HAP-1 (cell line): Measurements from ENCODE around the gene SOHLH2.

Experiments
- DNase-seq, 2 experiments: peaks; one replicate each; pipeline ENCODE4 v3.0.0-alpha.2; 2016 to 2020; ENCODE audit warnings: low spot score in 2 of 2
- H3K27me3 ChIP-seq: fragments of 250-450 bp; sonication (Bioruptor Pico); 2 replicates; pipeline ENCODE4 v1.5.1; 2020; ENCODE audit warnings: low read depth, mild to moderate bottlenecking, moderate library complexity
- H3K36me3 ChIP-seq: fragments of 250-450 bp; sonication (Bioruptor Pico); replicated peaks from 2 replicates; pipeline ENCODE4 v1.5.1; 2020; ENCODE audit warnings: mild to moderate bottlenecking
- H3K4me1 ChIP-seq: fragments of 250-450 bp; sonication (Bioruptor Pico); 2 replicates; pipeline ENCODE4 v1.5.1; 2020; ENCODE audit warnings: mild to moderate bottlenecking
- H3K4me3 ChIP-seq: fragments of 250-450 bp; sonication (Bioruptor Pico); 2 replicates; pipeline ENCODE4 v1.5.1; 2020; ENCODE audit warnings: mild to moderate bottlenecking, moderate library complexity
- H3K9me3 ChIP-seq: fragments of 250-450 bp; sonication (Bioruptor Pico); 2 replicates; pipeline ENCODE4 v1.5.1; 2020; ENCODE audit warnings: mild to moderate bottlenecking, moderate library complexity
- in situ Hi-C: fragments of 300-500 bp; cut with MboI; formaldehyde crosslinking; loops from 3 replicates; pipeline ENCODE4 v1.14.3; 2020; ENCODE audit warnings: low sequenced_read_pairs, inconsistent platforms, mixed read lengths

The SOHLH2 gene

GRCh38 chr13:36163809-36164308 lies 50.5 kb downstream of the SOHLH2 start:
- H3K9me3 ChIP-seq, result no peaks in the 10 kb centered on the region
- peak; percentile 94 to 97 for DNase-seq
- H3K4me3 ChIP-seq, result no peak overlapping the region
- no peaks in the 10 kb centered on the region for H3K27me3 ChIP-seq
- no peaks in the 10 kb centered on the region for H3K36me3 ChIP-seq
- in situ Hi-C loops, result no loop called here
- peaks cover 29% of the 10 kb centered on the region for H3K4me1 ChIP-seq

GRCh38 chr13:36163286-36163685 lies 51.1 kb downstream of the SOHLH2 start:
- in situ Hi-C loops, result no loop called here
- Histone ChIP-seq H3K9me3 (no peaks in the 10 kb centered on the region), H3K27me3 (no peaks in the 10 kb centered on the region), H3K36me3 (no peaks in the 10 kb centered on the region), H3K4me3 (no peak overlapping the region), H3K4me1 (peaks cover 29% of the 10 kb centered on the region)
- DNase-seq, result peak; percentile 54 to 69

- no peak for DNase-seq
- no peaks in the 10 kb centered on the region for H3K36me3 ChIP-seq
- H3K27me3 ChIP-seq, result no peaks in the 10 kb centered on the region
- H3K9me3 ChIP-seq, result no peaks in the 10 kb centered on the region
- peaks cover 29% of the 10 kb centered on the region for H3K4me1 ChIP-seq
- H3K4me3 ChIP-seq, result no peak overlapping the region
- in situ Hi-C loops, result no loop called here
These were observed 54.1 kb downstream of the SOHLH2 start for GRCh38 chr13:36160297-36160696.

GRCh38 chr13:36158611-36159010 lies 55.7 kb downstream of the SOHLH2 start:
- Histone ChIP-seq H3K4me3 (no peak overlapping the region), H3K27me3 (no peaks in the 10 kb centered on the region), H3K4me1 (peaks cover 13% of the 10 kb centered on the region), H3K36me3 (no peaks in the 10 kb centered on the region), H3K9me3 (no peaks in the 10 kb centered on the region)
- no peak for DNase-seq
- in situ Hi-C loops, result no loop called here

GRCh38 chr13:36157480-36157879 lies 56.9 kb downstream of the SOHLH2 start:
- Histone ChIP-seq H3K27me3 (no peaks in the 10 kb centered on the region), H3K4me3 (no peak overlapping the region), H3K4me1 (0 out of 2 replicates have a peak, but pooled peaks cover 4% of the 10 kb centered on the region), H3K36me3 (no peaks in the 10 kb centered on the region), H3K9me3 (no peaks in the 10 kb centered on the region)
- no peak for DNase-seq
- in situ Hi-C loops, result no loop called here

GRCh38 chr13:36154567-36155291 lies 59.6 kb downstream of the SOHLH2 start:
- no peaks in the 10 kb centered on the region for H3K36me3 ChIP-seq
- H3K4me3 ChIP-seq, result no peak overlapping the region
- H3K27me3 ChIP-seq, result no peaks in the 10 kb centered on the region
- H3K4me1 ChIP-seq, result no peaks in the 10 kb centered on the region
- DNase-seq, result no peak
- H3K9me3 ChIP-seq, result no peaks in the 10 kb centered on the region
- in situ Hi-C loops, result no loop called here

GRCh38 chr13:36151591-36151990 lies 62.8 kb downstream of the SOHLH2 start:
- DNase-seq, result no peak
- no peaks in the 10 kb centered on the region for H3K36me3 ChIP-seq
- no peaks in the 10 kb centered on the region for H3K27me3 ChIP-seq
- H3K9me3 ChIP-seq, result no peaks in the 10 kb centered on the region
- in situ Hi-C loops, result no loop called here
- H3K4me1 ChIP-seq, result no peaks in the 10 kb centered on the region
- no peak overlapping the region for H3K4me3 ChIP-seq

GRCh38 chr13:36148446-36148845 lies 65.9 kb downstream of the SOHLH2 start:
- Histone ChIP-seq H3K4me3 (no peak overlapping the region), H3K9me3 (no peaks in the 10 kb centered on the region), H3K36me3 (no peaks in the 10 kb centered on the region), H3K4me1 (no peaks in the 10 kb centered on the region), H3K27me3 (no peaks in the 10 kb centered on the region)
- DNase-seq, result no peak
- in situ Hi-C loops, result no loop called here

- H3K4me3 ChIP-seq, result no peak overlapping the region
- in situ Hi-C loops, result no loop called here
- no peaks in the 10 kb centered on the region for H3K9me3 ChIP-seq
- DNase-seq, result no peak
- no peaks in the 10 kb centered on the region for H3K36me3 ChIP-seq
- no peaks in the 10 kb centered on the region for H3K27me3 ChIP-seq
- H3K4me1 ChIP-seq, result no peaks in the 10 kb centered on the region
These were observed 67.0 kb downstream of the SOHLH2 start for GRCh38 chr13:36147330-36147729.

- Histone ChIP-seq H3K4me1 (no peaks in the 10 kb centered on the region), H3K27me3 (no peaks in the 10 kb centered on the region), H3K9me3 (no peaks in the 10 kb centered on the region), H3K36me3 (no peaks in the 10 kb centered on the region), H3K4me3 (no peak overlapping the region)
- DNase-seq, result no peak
- in situ Hi-C loops, result no loop called here
These were observed 67.7 kb downstream of the SOHLH2 start for GRCh38 chr13:36146511-36147269.

GRCh38 chr13:36143738-36144137 lies 70.6 kb downstream of the SOHLH2 start:
- no peaks in the 10 kb centered on the region for H3K27me3 ChIP-seq
- no peaks in the 10 kb centered on the region for H3K4me1 ChIP-seq
- no peaks in the 10 kb centered on the region for H3K36me3 ChIP-seq
- no peak overlapping the region for H3K4me3 ChIP-seq
- no peaks in the 10 kb centered on the region for H3K9me3 ChIP-seq
- in situ Hi-C loops, result no loop called here
- no peak for DNase-seq

- Histone ChIP-seq H3K27me3 (no peaks in the 10 kb centered on the region), H3K4me1 (no peaks in the 10 kb centered on the region), H3K4me3 (no peak overlapping the region), H3K36me3 (no peaks in the 10 kb centered on the region), H3K9me3 (no peaks in the 10 kb centered on the region)
- no peak for DNase-seq
- in situ Hi-C loops, result no loop called here
These were observed 71.6 kb downstream of the SOHLH2 start for GRCh38 chr13:36142735-36143134.

- Histone ChIP-seq H3K27me3 (no peaks in the 10 kb centered on the region), H3K36me3 (no peaks in the 10 kb centered on the region), H3K4me1 (no peaks in the 10 kb centered on the region), H3K4me3 (no peak overlapping the region), H3K9me3 (no peaks in the 10 kb centered on the region)
- in situ Hi-C loops, result no loop called here
- no peak for DNase-seq
These were observed 78.5 kb downstream of the SOHLH2 start for GRCh38 chr13:36135876-36136275.

- no peaks in the 10 kb centered on the region for H3K9me3 ChIP-seq
- no peaks in the 10 kb centered on the region for H3K27me3 ChIP-seq
- peaks cover 2% of the 10 kb centered on the region for H3K4me1 ChIP-seq
- H3K36me3 ChIP-seq, result no peaks in the 10 kb centered on the region
- no peak for DNase-seq
- H3K4me3 ChIP-seq, result no peak overlapping the region
- in situ Hi-C loops, result no loop called here
These were observed 79.7 kb downstream of the SOHLH2 start for GRCh38 chr13:36134632-36135031.
